GM23338 (cell line): ENCODE measurements around the gene CEP170B.
A peak's percentile ranks its signal among the peaks of the same experiment; 100 is the strongest.

Source experiments
- CREB1 ChIP-seq: fragments of 250-450 bp; sonication (Bioruptor Pico); IDR thresholded peaks from 2 replicates; pipeline ENCODE4 v1.5.0; 2020; ENCODE audit warnings: low read depth, mild to moderate bottlenecking, moderate library complexity
- CTCF ChIP-seq, 2 experiments: fragments of 200-600 bp in 1 of 2; sonication (generic) in 1 of 2; conservative IDR thresholded peaks; 2 replicates each; pipeline versions ENCODE4 v1.5.1 to v1.6.1; 2016 to 2017; ENCODE audit warnings: antibody characterized with exemption in 2 of 2, low read depth in 2 of 2, mild to moderate bottlenecking in 2 of 2, moderate library complexity in 1 of 2
- ETS1 ChIP-seq: IDR thresholded peaks from 2 replicates; pipeline ENCODE4 v1.6.1; 2016; ENCODE audit warnings: antibody characterized with exemption
- EZH2 ChIP-seq: fragments of 200-600 bp; sonication (generic); IDR thresholded peaks from one replicate; pipeline ENCODE4 v1.8.0; 2017; ENCODE audit warnings: antibody characterized with exemption, mild to moderate bottlenecking, low read depth; ENCODE audit not compliant: unreplicated experiment
- EZH2phosphoT487 ChIP-seq: fragments of 200-600 bp; sonication (generic); IDR thresholded peaks from one replicate; pipeline ENCODE4 v1.8.1; 2018; ENCODE audit warnings: antibody characterized with exemption; ENCODE audit not compliant: unreplicated experiment
- POLR2AphosphoS5 ChIP-seq: IDR thresholded peaks from 2 replicates; pipeline ENCODE4 v1.6.1; 2016; ENCODE audit warnings: antibody characterized with exemption, low read depth
- REST ChIP-seq: IDR thresholded peaks from one replicate; pipeline ENCODE4 v1.6.1; 2018; ENCODE audit warnings: antibody characterized with exemption; ENCODE audit not compliant: unreplicated experiment
- STAT1 ChIP-seq: IDR thresholded peaks from one replicate; pipeline ENCODE4 v1.6.1; 2016; ENCODE audit warnings: antibody characterized with exemption; ENCODE audit not compliant: unreplicated experiment

GRCh38 chr14:104940526-104941150 is 75.6 kb downstream of the CEP170B start:
- peak; percentile 30 to 63 for TF ChIP-seq CTCF (conservative IDR thresholded peaks at IDR 0.05; ENCODE audit: low read depth in 2 of 2)
- no peak for TF ChIP-seq EZH2phosphoT487
- TF ChIP-seq REST, result no peak
- no peak for TF ChIP-seq EZH2
- no peak for TF ChIP-seq POLR2AphosphoS5
- no peak for TF ChIP-seq STAT1
- no peak for TF ChIP-seq ETS1
- no peak for TF ChIP-seq CREB1 (CRISPR knock-in tag)
